B cell (primary cell): ENCODE data around the gene KRTAP5-7. TPM values are rescaled to one million over a fixed set of nuclear protein-coding genes. Genes with fewer than 3 reads are reported as not detected.

ENCODE experiments used
- ATAC-seq: fragments of 200-7000 bp; cut with Tn5 transposase; one replicate; pipeline ENCODE4 v1.10.0; 2021; ENCODE audit warnings: low read depth, mild to moderate bottlenecking, moderate number of reproducible peaks, moderate library complexity
- CTCF ChIA-PET: fragments of 350-600 bp; sonication (Branson Sonifier 250); formaldehyde crosslinking; loops from one replicate; lab custom pipeline; 2021; ENCODE audit warnings: antibody characterized with exemption, inconsistent platforms; lab: Charles Lee
- POLR2A ChIA-PET: fragments of 350-600 bp; sonication (Branson Sonifier 250); formaldehyde crosslinking; loops from one replicate; lab custom pipeline; 2021; ENCODE audit warnings: antibody characterized with exemption; lab: Charles Lee
- DNase-seq: peaks from one replicate; pipeline ENCODE4 v3.0.0; 2013
- H2AFZ ChIP-seq: 2 replicates; pipeline ENCODE4 v1.6.1; 2012; ENCODE audit warnings: mild to moderate bottlenecking, low read depth, low read length; ENCODE audit not compliant: insufficient read depth, poor library complexity, severe bottlenecking
- H3K27ac ChIP-seq, 2 donors: 1 replicate in 1 of 2; 2 replicates in 1 of 2; pipeline ENCODE4 v1.5.1; 2012 to 2013; ENCODE audit warnings: low read length in 2 of 2, mild to moderate bottlenecking in 2 of 2, moderate library complexity in 1 of 2
- H3K27me3 ChIP-seq, 4 experiments: fragments of 200-600 bp in 1 of 4; sonication (generic) in 1 of 4; replicated peaks in 1 of 4; 1 replicate in 2 of 4; 2 replicates in 2 of 4; pipeline versions ENCODE4 v1.6.1 to v1.7.0; 2013 to 2016; ENCODE audit warnings: low read length in 3 of 4, mild to moderate bottlenecking in 2 of 4, mixed read lengths in 1 of 4, moderate library complexity in 1 of 4; ENCODE audit not compliant: insufficient read depth in 4 of 4, control insufficient read depth in 3 of 4; ENCODE audit errors: control extremely low read depth in 1 of 4
- H3K36me3 ChIP-seq, 2 experiments: replicated peaks in 1 of 2; 1 replicate in 1 of 2; 2 replicates in 1 of 2; pipeline versions ENCODE4 v1.6.1 to v1.7.1; 2013; ENCODE audit warnings: low read length in 1 of 2; ENCODE audit not compliant: insufficient read depth in 2 of 2, control insufficient read depth in 1 of 2; ENCODE audit errors: control extremely low read depth in 1 of 2, extremely low read depth in 1 of 2
- H3K4me1 ChIP-seq, 2 donors: fragments of 200-600 bp in 1 of 2; sonication (generic) in 1 of 2; 1 replicate in 1 of 2; 2 replicates in 1 of 2; pipeline versions ENCODE4 v1.5.1 to v1.6.1; 2013 to 2017; ENCODE audit warnings: low read length in 2 of 2; ENCODE audit not compliant: control insufficient read depth in 2 of 2, insufficient read depth in 2 of 2
- H3K4me2 ChIP-seq: replicated peaks from 2 replicates; pipeline ENCODE3; 2012; ENCODE audit warnings: mild to moderate bottlenecking, low read depth, low read length; ENCODE audit not compliant: poor library complexity, severe bottlenecking
- H3K4me3 ChIP-seq, 5 experiments: fragments of 200-600 bp in 1 of 5; sonication (generic) in 1 of 5; 1 replicate in 3 of 5; 2 replicates in 2 of 5; pipeline versions ENCODE4 v1.5.1 to v1.7.0; 2011 to 2016; ENCODE audit warnings: low read length in 4 of 5, mild to moderate bottlenecking in 4 of 5, low read depth in 2 of 5, control low read depth in 1 of 5, moderate library complexity in 1 of 5; ENCODE audit not compliant: insufficient read depth in 1 of 5; ENCODE audit errors: control extremely low read depth in 1 of 5, extremely low read depth in 1 of 5
- H3K79me2 ChIP-seq: fragments of 200-600 bp; sonication (generic); one replicate; pipeline ENCODE4 v1.6.0; 2016; ENCODE audit warnings: low read length; ENCODE audit not compliant: control insufficient read depth, insufficient read depth
- H3K9ac ChIP-seq: fragments of 200-600 bp; sonication (generic); 2 replicates; pipeline ENCODE4 v1.6.1; 2017; ENCODE audit warnings: mild to moderate bottlenecking, low read length, moderate library complexity
- H3K9me3 ChIP-seq, 3 donors: one replicate each; pipeline versions ENCODE4 v1.6.1 to v1.7.1; 2013; ENCODE audit warnings: low read length in 2 of 3; ENCODE audit not compliant: control insufficient read depth in 2 of 3, insufficient read depth in 1 of 3; ENCODE audit errors: control extremely low read depth in 1 of 3
- H4K20me1 ChIP-seq: 2 replicates; pipeline ENCODE4 v1.6.0; 2012; ENCODE audit warnings: mild to moderate bottlenecking, low read length; ENCODE audit not compliant: insufficient read depth, control insufficient read depth, poor library complexity, severe bottlenecking
- H3K27ac Mint-ChIP-seq: one replicate; pipeline ENCODE4 v1.8.0; 2021; ENCODE audit warnings: mixed read lengths
- H3K27me3 Mint-ChIP-seq: one replicate; pipeline ENCODE4 v1.8.0; 2021; ENCODE audit warnings: mixed read lengths
- H3K4me1 Mint-ChIP-seq: one replicate; pipeline ENCODE4 v1.8.0; 2021; ENCODE audit warnings: mixed read lengths
- H3K4me3 Mint-ChIP-seq: one replicate; pipeline ENCODE4 v1.8.0; 2021; ENCODE audit warnings: mixed read lengths
- H3K9me3 Mint-ChIP-seq: one replicate; pipeline ENCODE4 v1.8.0; 2022; ENCODE audit warnings: mixed read lengths; ENCODE audit not compliant: insufficient read depth
- EZH2 ChIP-seq: IDR thresholded peaks from 2 replicates; pipeline ENCODE4 v1.6.1; 2012; ENCODE audit warnings: borderline replicate concordance, low read depth, mild to moderate bottlenecking, moderate library complexity, low read length; ENCODE audit not compliant: insufficient read depth, poor library complexity, severe bottlenecking
- WGBS: methylation state at CpG from one replicate; pipeline ENCODE4 v1.1.5; 2013; ENCODE audit warnings: missing lambda C conversion rate; ENCODE audit not compliant: insufficient coverage; 5-methylcytosine and 5-hydroxymethylcytosine counted together
- intact Hi-C: fragments of 100-400 bp; cut with micrococcal nuclease; formaldehyde crosslinking; loops from one replicate; pipeline ENCODE4 v1.10.0; 2022
- polyA plus RNA-seq: library from polyadenylated mRNA; depleted of rRNA; stranded (reverse); fragments of >200 nt; gene quantifications from 2 replicates; pipeline ENCODE4 v1.2.3, GENCODE V29; 2012
- total RNA-seq, 2 donors: library from RNA; stranded (reverse); fragments of 120-200 nt in 1 of 2; gene quantifications; 1 replicate in 1 of 2; 2 replicates in 1 of 2; pipeline versions ENCODE4 v1.2.3 to v1.2.4, GENCODE V29; 2013 to 2022
- TF ChIP-seq, protein P1 (sequence below): fragments of 200-600 bp; IDR thresholded peaks from one replicate; pipeline ENCODE4 v1.8.0; 2022; ENCODE audit warnings: antibody characterized with exemption, mild to moderate bottlenecking

The KRTAP5-7 gene
- total and polyA plus RNA-seq, 2 donors (not counting 1 experiment from before 2014, with no cell fraction given), result 0.10 to 0.59 TPM

DNA sequence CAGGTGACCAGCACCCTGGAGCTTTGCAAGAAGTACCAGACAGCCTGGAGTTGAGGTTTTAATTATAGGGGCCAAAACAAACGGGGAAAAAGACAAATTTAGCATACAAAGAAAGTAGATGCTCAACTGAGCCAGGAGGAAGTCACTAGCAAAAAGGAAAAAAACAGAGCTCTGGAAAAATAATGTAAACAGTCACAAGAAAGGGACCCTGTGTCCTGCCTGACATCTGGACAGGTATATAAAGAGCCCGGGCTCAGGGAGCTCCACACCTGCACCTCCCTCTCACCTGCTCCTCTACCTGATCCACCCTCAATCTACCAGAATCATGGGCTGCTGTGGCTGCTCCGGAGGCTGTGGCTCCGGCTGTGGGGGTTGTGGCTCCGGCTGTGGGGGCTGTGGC is 38.2 kb downstream of the KRTAP5-7 start, which contains the start of gene KRTAP5-10:
KRTAP5-10 (plus strand) TSS at position 301 of the 400 bp plus-strand sequence; CDS start at position 326, 25 bp downstream.
- H3K4me1 Mint-ChIP-seq, result no peaks in the 10 kb centered on the region
- Histone ChIP-seq H3K4me3 (no peak within 1 kb of the TSS), H3K9ac (no peak within 1 kb of the TSS), H3K4me2 (no peak within 1 kb of the TSS), H3K9me3 (no peaks in the 10 kb centered on the region), H4K20me1 (no peaks in the 10 kb centered on the region), H3K36me3 (no peaks in the 10 kb centered on the region), H3K27me3 (peaks cover 0 to 16% (median 10%) of the 10 kb centered on the region in 4 experiments), H3K27ac (no peak within 1 kb of the TSS), H3K4me1 (peaks cover 0 to 4% of the 10 kb centered on the region in 2 donors), H2AFZ (no peak within 1 kb of the TSS), H3K79me2 (no peaks in the 10 kb centered on the region)
- ATAC-seq (no peak), DNase-seq (no peak)
- no peak within 1 kb of the TSS for H3K27ac Mint-ChIP-seq
- TF ChIP-seq, protein P1, sequence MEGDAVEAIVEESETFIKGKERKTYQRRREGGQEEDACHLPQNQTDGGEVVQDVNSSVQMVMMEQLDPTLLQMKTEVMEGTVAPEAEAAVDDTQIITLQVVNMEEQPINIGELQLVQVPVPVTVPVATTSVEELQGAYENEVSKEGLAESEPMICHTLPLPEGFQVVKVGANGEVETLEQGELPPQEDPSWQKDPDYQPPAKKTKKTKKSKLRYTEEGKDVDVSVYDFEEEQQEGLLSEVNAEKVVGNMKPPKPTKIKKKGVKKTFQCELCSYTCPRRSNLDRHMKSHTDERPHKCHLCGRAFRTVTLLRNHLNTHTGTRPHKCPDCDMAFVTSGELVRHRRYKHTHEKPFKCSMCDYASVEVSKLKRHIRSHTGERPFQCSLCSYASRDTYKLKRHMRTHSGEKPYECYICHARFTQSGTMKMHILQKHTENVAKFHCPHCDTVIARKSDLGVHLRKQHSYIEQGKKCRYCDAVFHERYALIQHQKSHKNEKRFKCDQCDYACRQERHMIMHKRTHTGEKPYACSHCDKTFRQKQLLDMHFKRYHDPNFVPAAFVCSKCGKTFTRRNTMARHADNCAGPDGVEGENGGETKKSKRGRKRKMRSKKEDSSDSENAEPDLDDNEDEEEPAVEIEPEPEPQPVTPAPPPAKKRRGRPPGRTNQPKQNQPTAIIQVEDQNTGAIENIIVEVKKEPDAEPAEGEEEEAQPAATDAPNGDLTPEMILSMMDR, result no peak
- no peak for TF ChIP-seq EZH2
- 13% methylated on average over 3 of the region's 5 CpGs for WGBS
- H3K9me3 Mint-ChIP-seq, result peaks cover 2% of the 10 kb centered on the region
- H3K27me3 Mint-ChIP-seq, result peaks cover 43% of the 10 kb centered on the region
- CTCF ChIA-PET, result no interaction called here
- no peak within 1 kb of the TSS for H3K4me3 Mint-ChIP-seq
- intact Hi-C loops, result no loop called here
- POLR2A ChIA-PET, result no interaction called here

- no peak overlapping the region for H3K9ac ChIP-seq
- TF ChIP-seq, protein P1, result no peak
- TF ChIP-seq EZH2, result no peak
- H3K4me3 ChIP-seq, result no peak overlapping the region
- H3K4me1 Mint-ChIP-seq, result no peaks in the 10 kb centered on the region
- no peak for DNase-seq
- no peaks in the 10 kb centered on the region for H3K9me3 Mint-ChIP-seq
- H3K27ac ChIP-seq, result no peak overlapping the region
- H2AFZ ChIP-seq, result no peak overlapping the region
- intact Hi-C loops, result no loop called here
- ATAC-seq, result no peak
- no peaks in the 10 kb centered on the region for H3K36me3 ChIP-seq
- H3K79me2 ChIP-seq, result no peaks in the 10 kb centered on the region
- no peak overlapping the region for H3K4me3 Mint-ChIP-seq
- 77% methylated on average over 8 of the region's 10 CpGs for WGBS
- H3K27ac Mint-ChIP-seq, result no peak overlapping the region
- no peaks in the 10 kb centered on the region for H3K9me3 ChIP-seq
- ChIA-PET CTCF (no interaction called here), POLR2A (no interaction called here)
- H3K27me3 Mint-ChIP-seq, result peaks cover 41% of the 10 kb centered on the region
- H4K20me1 ChIP-seq, result no peaks in the 10 kb centered on the region
- H3K4me2 ChIP-seq, result no peak overlapping the region
- H3K4me1 ChIP-seq, result peaks cover 0 to 4% of the 10 kb centered on the region in 2 donors
- H3K27me3 ChIP-seq, result peaks cover 0 to 14% (median 10%) of the 10 kb centered on the region in 4 experiments
These were observed 39.1 kb downstream of the KRTAP5-7 start for GRCh38 chr11:71566081-71566620.
